NCI-H446 (cell line): ENCODE data around the gene COL1A2.

Experiments
- DNase-seq, 2 experiments: peaks; one replicate each; lab custom pipeline; 2025; lab: John Stamatoyannopoulos, UW

The COL1A2 gene

GRCh38 chr7:94394437-94395140 lies at the start of gene COL1A2:
Gene COL1A2, plus strand, starts transcription at chr7:94394895. Its CDS starts 137 bp downstream, at chr7:94395032.
- DNase-seq: no peak

DNA sequence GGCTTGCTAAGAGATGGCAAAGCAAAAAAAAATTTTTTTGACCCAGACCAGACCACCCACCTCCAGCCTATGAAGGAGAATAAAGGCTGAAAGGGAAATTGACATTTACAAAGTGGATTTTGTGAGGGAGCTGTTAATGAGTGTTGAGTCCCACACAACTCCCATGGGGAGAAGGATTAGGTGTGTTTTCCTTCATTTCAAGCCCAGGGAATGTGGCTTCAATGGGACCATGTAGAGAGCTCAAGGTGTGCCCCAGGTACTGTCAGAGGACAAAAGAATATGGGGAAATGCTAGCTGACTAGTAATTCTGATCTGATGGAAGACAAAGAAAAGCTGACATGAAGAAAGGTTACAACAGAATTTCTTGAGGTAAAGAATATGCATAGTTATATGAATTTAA lies 48.8 kb upstream of the COL1A2 start:
- no peak for DNase-seq

- DNase-seq: peak in 1 of 2 experiments; percentile 16
Observed at GRCh38 chr7:94348142-94348541, 46.6 kb upstream of the COL1A2 start.

GRCh38 chr7:94350734-94351133 lies 44.0 kb upstream of the COL1A2 start:
- DNase-seq: no peak

- DNase-seq: no peak
Observed at GRCh38 chr7:94351703-94352102, 43.0 kb upstream of the COL1A2 start.

DNA sequence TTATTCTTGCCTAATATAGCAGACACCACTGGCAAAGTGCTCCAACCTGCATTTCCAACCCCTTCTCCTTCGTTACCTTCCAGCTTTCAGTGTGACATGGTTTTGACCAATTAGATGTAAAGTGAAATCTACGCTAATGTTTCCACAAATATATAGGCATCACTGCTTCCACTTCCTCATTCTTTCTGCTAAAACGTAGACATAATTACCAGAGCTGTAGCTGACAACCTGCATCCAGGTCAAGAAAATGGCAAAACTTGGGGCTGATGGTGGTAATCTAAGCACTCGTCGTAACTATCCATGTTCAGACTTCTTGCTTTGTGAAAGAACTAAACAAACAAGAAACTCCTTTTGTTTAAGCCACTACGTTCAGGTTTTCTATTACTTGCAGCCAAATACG lies 41.8 kb upstream of the COL1A2 start:
- DNase-seq: no peak

DNA sequence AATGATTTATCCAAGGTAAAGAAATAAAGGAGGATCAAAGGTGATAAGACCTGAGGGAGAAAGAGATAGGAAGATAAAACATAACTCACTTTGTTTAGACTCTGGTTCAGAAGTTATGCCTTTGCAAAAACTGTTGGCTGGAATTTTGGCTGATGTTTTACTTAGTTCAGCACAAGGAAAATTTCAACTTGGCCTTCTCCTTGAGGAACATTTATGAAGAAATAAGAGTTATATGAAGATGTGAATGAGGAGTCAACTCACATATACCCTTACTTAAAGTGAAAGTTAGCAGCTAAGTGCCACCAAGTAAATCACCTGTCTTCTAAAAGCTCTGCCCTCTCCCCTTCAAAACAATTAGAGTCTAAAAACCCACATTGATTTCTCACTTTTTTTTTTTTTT lies 39.7 kb upstream of the COL1A2 start:
- DNase-seq: no peak

DNA sequence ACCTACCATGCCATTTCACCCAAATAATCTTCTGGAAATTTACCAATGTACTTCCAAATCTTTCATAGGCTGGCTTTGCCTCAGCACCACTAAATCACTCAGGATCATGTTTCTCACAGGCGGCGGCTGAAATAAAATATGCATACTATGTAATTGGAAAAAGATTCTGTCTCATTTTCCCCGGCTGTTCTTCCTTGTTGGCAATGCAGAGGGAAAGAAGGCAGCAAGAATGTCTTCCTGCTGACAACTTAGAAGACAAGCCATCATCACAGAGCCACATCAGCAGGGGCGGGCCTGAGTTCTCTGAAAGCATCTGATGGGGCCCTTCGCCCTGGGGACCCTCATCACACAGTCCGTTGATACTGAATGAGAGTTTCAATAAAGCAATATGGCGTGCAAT lies 39.2 kb upstream of the COL1A2 start:
- peak in 1 of 2 experiments; percentile 23 for DNase-seq

DNA sequence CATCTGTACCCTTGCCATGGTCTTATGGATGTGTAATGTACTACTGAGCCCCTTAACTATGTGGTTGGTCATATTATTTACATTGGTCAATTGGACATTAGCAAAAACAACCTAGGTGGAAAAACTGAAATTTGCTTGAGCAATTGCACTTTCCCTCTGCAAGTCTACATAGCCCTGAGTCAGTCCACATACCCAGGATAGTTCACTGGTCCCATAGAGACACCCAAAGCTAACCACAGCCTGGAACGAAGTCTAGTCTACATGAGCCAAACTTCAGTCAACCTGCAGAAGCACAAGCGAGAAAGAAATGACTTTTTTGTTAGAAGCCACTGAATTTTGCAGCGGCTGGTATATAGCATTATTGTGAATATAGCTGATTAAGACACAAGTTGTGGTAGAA lies 37.6 kb upstream of the COL1A2 start:
- no peak for DNase-seq

- no peak for DNase-seq
Observed at GRCh38 chr7:94360926-94361325, 33.8 kb upstream of the COL1A2 start.

DNA sequence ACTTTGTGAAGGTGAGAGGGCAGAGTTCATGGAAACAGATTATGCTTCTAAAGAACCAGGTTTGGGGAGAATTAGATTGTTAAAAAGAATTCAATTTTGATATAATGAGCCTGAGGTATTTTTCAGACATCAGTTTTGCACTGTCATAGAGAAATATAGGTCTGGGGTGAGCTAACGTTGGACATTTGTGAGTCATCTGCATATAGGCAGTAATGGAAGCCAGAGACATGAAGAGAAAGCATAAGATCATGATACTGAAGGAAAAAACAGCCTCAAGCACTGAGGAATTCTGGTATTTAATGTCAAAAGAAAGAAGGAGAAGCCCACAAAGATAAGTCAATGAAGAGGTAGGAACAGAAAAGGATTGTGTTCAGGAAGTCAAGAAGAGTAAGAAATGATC lies 32.4 kb upstream of the COL1A2 start:
- no peak for DNase-seq

- DNase-seq: no peak
Observed at GRCh38 chr7:94364816-94365215, 29.9 kb upstream of the COL1A2 start.

GRCh38 chr7:94366163-94366562 lies 28.5 kb upstream of the COL1A2 start:
- DNase-seq: no peak

GRCh38 chr7:94366832-94367231 lies 27.9 kb upstream of the COL1A2 start:
- DNase-seq: no peak

DNA sequence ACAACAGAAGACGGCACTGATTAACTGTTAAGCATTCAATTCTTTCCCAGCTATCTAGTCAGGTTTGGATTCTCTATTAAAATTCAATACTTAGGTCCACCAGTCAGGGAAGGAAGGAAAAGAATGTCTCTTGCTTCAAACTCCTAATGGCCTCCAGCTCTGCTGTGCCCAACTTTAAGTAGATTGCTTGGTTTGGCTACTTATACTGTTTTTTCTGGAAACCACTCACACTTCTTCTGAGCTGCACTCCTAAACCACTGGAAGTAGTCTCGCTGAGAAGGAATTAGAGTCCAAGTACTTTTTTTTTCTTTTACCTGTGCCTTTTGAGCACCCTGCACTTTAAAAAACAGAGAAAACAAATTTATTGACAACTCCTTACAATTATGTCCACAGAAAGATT lies 26.7 kb upstream of the COL1A2 start:
- no peak for DNase-seq

GRCh38 chr7:94368371-94368791 lies 26.3 kb upstream of the COL1A2 start:
- peak in 1 of 2 experiments; percentile 33 for DNase-seq

- DNase-seq: peak in 1 of 2 experiments; percentile 42
Observed at GRCh38 chr7:94374231-94374630, 20.5 kb upstream of the COL1A2 start.

- DNase-seq: peak in 1 of 2 experiments; percentile 41
Observed at GRCh38 chr7:94374721-94375566, 19.8 kb upstream of the COL1A2 start.

DNA sequence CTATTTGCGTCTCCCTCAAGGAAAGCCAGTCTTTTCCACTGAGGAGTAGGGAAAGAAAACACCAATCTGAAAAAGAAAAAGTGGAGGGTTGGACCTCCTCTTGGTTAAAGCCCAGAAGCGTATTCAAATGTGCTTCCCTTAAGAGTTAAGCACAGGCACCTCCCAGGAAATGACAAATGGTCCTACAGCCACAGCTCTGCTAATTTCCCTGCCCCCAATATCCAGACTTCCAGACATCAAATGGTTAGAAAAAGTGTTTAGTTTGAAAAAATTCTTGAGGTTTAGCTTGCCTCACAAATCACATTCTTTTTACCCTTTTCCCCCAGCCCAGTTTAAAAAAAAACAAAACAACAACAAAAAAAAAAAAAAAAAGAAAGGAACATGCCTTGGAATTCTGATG lies 19.0 kb upstream of the COL1A2 start:
- no peak for DNase-seq

DNA sequence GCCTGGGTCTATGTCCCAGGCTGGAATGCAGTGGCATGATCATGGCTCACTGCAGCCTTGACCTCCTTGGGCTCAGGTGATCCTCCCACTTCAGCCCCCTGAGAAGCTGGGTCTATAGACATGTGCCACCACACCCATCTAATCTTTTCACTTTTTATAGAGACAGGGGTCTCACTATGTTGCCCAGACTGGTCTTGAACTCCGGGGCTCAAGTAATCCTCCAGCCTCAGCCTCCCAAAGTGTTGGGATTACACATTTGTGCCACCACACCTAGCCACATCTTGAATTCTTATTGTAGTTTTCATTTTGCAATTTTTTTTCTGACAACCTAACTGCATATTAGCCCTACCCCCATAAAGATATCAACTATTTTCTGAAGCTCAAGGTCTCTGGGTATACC lies 18.4 kb upstream of the COL1A2 start:
- no peak for DNase-seq

GRCh38 chr7:94378356-94378755 lies 16.3 kb upstream of the COL1A2 start:
- DNase-seq: no peak

DNA sequence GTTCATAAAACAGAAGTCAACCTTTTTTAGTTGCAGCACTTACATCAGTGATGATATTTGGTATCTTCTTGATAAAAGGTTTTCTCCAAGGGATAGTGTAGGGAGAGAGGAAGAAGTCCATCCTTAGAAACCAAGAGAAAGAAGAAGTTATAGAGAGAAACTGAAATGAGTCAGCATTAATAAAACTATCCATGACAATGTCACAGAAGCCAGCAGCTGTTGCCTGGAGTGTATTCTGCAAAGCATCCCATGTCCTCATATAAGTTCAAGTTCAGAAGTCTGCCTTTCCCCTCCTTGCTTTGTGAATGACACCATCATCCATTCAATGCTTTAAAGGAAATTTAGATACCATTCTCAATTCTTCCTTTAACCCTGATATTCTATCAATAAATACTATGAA lies 14.4 kb upstream of the COL1A2 start:
- DNase-seq: no peak

GRCh38 chr7:94382132-94382531 lies 12.6 kb upstream of the COL1A2 start:
- DNase-seq: no peak
